Effector CD8-positive, alpha-beta T cell (primary cell): ENCODE data around the gene FOXN3.
"Not testable (repeated sequence)": the region's sequence is repeated elsewhere in the genome, so short reads cannot be mapped to it uniquely, and the experiment has no call there.

Experiments used
- DNase-seq: peaks from one replicate; lab custom pipeline; 2025; lab: John Stamatoyannopoulos, UW

FOXN3 gene

DNA sequence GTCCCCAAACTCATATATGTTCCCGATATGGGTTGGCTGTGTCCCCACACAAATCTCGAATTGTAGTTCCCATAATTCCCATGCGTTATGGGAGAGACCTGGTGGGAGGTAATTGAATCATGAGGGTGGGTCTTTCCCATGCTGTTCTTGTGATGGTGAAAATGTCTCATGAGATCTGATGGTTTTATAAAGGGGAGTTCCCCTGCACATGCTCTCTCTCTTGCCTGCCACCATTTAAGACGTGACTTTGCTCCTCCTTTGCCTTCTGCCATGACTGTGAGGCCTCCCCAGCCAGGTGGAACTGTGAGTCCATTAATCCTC lies 166.4 kb downstream of the FOXN3 start:
- DNase-seq = not testable (repeated sequence)

DNA sequence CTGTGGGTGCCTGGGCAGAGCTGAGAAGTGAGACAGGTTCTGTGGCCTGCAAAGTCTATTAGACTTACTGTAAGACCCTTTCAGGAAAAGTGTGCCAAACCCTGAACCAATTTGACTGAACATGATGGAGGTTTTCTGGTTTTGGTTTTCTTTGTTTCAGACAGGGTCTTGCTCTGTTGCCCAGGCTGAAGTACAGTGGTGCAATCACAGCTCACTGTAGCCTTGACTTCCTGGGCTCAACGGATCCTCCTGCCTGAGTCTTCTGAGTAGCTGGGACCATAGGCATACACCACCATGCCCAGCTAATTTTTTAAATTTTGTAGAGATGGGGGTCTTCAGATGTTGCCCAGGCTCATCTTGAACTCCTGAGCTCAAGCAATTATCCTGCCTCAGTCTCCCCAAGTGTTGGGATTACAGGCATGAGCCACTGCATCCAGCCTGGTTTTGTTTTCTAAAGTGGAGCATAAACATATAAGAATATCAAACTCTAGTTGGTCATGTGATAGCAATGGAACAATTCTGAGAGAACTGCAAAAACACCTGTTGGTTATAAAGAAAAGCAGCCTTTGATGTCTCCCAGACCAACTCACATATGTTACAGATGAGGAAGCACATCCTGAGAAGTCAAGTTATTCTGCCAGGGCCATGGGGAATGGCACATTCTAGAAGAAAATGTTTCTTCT lies 166.9 kb downstream of the FOXN3 start:
- no peak for DNase-seq

DNA sequence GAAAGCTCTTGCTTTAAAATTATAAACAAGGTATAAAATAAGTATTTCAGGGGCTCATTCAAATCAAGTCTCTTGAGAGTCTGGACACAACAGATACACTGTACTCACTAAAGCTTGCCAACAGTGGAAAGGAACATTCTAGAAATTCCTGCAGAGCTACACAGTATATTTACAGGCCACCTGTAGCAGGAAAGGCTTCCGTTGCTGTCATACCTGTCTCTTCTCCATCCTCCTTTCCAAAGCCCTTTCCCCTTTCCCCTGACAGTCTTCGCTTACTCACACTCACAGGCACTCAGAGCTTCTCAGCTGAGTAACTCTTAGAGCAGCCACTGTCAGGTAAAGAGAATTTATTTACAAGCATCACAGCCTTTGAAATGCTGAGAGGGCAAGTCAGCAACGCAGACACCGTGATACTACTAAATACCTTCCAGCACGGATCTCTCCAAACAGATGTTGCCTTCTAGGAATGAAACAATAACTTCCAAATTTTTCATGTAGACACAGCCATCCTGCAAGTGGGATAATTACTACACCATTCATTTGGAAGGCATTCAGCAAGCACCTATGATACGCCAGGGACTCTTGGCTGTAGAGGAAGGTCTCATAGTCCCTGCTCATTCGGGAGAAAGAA lies 167.9 kb downstream of the FOXN3 start:
- no peak for DNase-seq

- DNase-seq = no peak
Measured at GRCh38 chr14:89248411-89249064, 168.5 kb downstream of the FOXN3 start.

DNA sequence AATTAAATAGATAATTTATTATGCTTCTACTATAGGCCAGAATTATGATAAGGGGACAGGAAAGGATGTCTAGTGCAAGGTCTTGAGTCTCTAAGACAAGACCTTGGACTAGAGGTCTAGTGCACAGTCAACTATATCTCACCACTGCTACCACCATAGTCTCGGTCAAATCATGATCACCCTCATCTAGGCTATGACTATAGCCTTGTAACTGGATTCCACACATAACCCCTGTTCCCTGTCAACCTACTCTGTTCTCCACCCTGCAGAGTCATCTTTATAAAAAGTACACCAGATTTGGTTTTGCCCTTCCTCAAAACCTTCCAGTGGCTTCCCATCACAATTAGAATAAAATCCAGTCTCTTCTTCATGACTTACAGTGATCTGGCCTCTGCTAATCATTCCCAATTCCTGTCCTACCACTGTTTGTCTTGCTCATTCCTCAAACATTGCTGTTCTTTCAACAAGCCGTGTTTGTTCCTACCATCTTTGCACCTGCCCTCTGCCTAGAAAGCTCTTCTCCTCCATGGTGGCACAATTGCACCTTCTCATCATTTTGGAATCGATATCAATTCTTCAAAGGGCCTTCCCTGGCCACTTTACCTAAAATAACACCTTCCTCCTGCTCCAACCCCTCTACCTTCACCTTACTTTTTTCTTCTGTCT lies 169.4 kb downstream of the FOXN3 start:
- no peak for DNase-seq

DNA sequence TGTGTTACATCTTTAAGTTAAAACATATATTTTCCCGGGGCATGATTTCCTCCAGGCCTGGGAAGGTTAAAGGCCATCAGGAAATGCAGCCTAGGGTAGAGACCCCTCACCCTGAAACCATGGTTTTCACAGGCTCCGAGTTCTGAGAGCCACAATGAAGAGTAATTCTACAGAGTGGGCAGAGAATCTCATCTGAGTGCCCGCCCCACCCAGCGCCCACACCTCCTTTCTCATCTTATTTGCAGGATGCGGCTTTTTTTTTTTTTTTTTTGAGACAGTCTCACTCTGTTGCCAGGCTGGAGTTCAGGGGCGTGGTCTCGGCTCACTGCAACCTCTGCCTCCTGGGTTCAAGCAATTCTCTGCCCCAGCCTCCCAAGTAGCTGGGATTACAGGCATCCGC lies 170.7 kb downstream of the FOXN3 start:
- no peak for DNase-seq

- DNase-seq = no peak
Measured at GRCh38 chr14:89245802-89246201, 171.2 kb downstream of the FOXN3 start.

- no peak for DNase-seq
Measured at GRCh38 chr14:89244720-89245119, 172.3 kb downstream of the FOXN3 start.

- no peak for DNase-seq
Measured at GRCh38 chr14:89243741-89244140, 173.3 kb downstream of the FOXN3 start.

- no peak for DNase-seq
Measured at GRCh38 chr14:89243286-89243685, 173.7 kb downstream of the FOXN3 start.

DNA sequence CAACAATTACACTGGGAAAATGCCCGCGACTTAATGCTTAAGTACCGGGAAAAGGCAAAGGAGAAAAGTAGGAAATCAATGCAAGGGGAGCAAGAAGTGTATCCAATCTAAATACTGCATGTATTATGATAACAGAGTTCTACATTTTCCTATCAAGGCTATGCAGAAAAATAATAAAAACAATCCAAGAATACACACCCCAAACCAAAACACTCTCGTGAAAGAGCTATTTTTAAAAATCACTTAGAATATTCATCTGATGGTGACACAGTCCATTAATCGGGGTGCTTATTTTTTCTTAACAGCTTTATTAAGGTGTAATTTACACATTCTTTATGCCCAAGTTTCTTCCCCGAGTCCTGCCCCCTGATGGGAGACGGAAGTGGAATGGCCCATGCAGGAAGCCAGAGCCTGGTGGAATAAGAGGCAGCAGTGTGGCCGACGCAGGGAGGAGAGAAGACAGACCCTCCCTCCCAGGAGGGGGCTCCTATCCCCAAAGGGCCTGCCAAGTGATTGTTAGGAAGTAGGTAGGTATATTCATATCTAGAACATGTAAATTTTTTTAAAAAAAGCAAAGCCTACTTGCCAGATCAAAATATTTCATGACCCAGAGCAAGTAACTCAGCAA lies 174.3 kb downstream of the FOXN3 start:
- no peak for DNase-seq

- no peak for DNase-seq
Measured at GRCh38 chr14:89241934-89242651, 174.9 kb downstream of the FOXN3 start.

GRCh38 chr14:89241257-89241656 lies 175.8 kb downstream of the FOXN3 start:
- no peak for DNase-seq

GRCh38 chr14:89240414-89240813 lies 176.6 kb downstream of the FOXN3 start:
- DNase-seq = no peak

- DNase-seq = no peak
Measured at GRCh38 chr14:89239023-89239422, 178.0 kb downstream of the FOXN3 start.

GRCh38 chr14:89237921-89238529 lies 179.0 kb downstream of the FOXN3 start:
- no peak for DNase-seq

- no peak for DNase-seq
Measured at GRCh38 chr14:89236851-89237250, 180.2 kb downstream of the FOXN3 start.

- no peak for DNase-seq
Measured at GRCh38 chr14:89233184-89233583, 183.8 kb downstream of the FOXN3 start.

DNA sequence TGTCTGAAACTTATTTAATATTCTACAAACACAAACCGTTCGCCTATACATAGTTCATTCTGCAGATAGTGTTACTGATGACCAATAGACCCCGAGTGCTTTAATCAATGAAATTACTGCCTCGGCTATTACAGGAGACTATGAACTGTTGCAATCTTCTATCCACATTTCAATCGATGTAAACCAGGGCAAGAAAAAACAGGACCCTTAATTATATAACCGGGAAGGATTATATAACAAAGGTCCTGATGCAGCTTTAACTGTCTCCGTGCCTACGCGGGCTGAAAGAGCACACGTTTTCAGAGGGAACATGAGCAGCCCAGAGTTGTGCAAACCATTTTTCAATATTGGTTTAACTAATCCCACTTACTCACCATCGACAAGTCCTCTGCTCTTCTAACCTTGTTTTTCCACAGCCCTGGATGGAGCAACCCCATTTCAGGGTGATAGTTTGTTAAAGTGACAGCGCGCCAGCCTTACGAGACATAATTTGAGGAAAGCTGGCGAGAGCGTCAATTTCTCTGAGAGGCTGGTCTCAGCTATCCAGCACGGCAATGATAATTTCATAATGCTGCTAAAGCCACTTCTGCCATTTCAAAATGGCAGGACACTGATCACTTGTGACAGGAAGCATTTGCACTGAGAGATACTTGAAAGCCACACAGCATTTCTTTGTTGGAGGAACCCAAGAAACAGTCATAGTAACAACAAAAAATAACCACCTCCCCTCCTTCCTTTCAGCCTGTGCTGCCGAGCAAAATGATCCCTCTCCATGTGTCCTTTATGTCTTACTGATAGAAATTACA lies 184.6 kb downstream of the FOXN3 start:
- DNase-seq = no peak

GRCh38 chr14:89231426-89232113 lies 185.5 kb downstream of the FOXN3 start:
- no peak for DNase-seq
